Globus pallidus (tissue), 1 donor: ENCODE results near the gene ASB8.

Source experiments
- DNase-seq: peaks from one replicate; pipeline ENCODE4 v3.0.0-alpha.2; 2015; ENCODE audit warnings: low spot score

ASB8 gene

GRCh38 chr12:48157018-48157888 is at the start of gene ASB8:
TSS of gene ASB8 (minus strand) at chr12:48157515. CDS start at chr12:48153496, 4,019 bp downstream.
- DNase-seq = peak; percentile 98

GRCh38 chr12:48203192-48203591 is 45.9 kb upstream of the ASB8 start, which contains the start of gene OR10AD1:
TSS of gene OR10AD1 (minus strand) at chr12:48203292. CDS start at chr12:48203292, 0 bp downstream.
- no peak for DNase-seq

GRCh38 chr12:48202766-48203165 is 45.5 kb upstream of the ASB8 start:
- no peak for DNase-seq

GRCh38 chr12:48201516-48201915 is 44.2 kb upstream of the ASB8 start:
- no peak for DNase-seq

- DNase-seq = no peak
These were observed 43.8 kb upstream of the ASB8 start for GRCh38 chr12:48201091-48201490.

GRCh38 chr12:48199774-48200221 is 42.5 kb upstream of the ASB8 start:
- no peak for DNase-seq

- no peak for DNase-seq
These were observed 41.7 kb upstream of the ASB8 start for GRCh38 chr12:48198985-48199384.

- no peak for DNase-seq
These were observed 41.3 kb upstream of the ASB8 start for GRCh38 chr12:48198672-48198971.

- DNase-seq = peak; percentile 89
These were observed 40.8 kb upstream of the ASB8 start for GRCh38 chr12:48197971-48198671.

GRCh38 chr12:48197549-48197970 is 40.2 kb upstream of the ASB8 start:
- no peak for DNase-seq

GRCh38 chr12:48194799-48195201 is 37.5 kb upstream of the ASB8 start:
- no peak for DNase-seq

GRCh38 chr12:48193623-48194022 is 36.3 kb upstream of the ASB8 start:
- DNase-seq = no peak

- no peak for DNase-seq
These were observed 35.5 kb upstream of the ASB8 start for GRCh38 chr12:48192861-48193260.

- no peak for DNase-seq
These were observed 33.8 kb upstream of the ASB8 start for GRCh38 chr12:48191096-48191495.

GRCh38 chr12:48189331-48190125 is 32.2 kb upstream of the ASB8 start:
- DNase-seq = peak; percentile 70

- DNase-seq = no peak
These were observed 30.8 kb upstream of the ASB8 start for GRCh38 chr12:48187916-48188695.

- DNase-seq = no peak
These were observed 28.0 kb upstream of the ASB8 start for GRCh38 chr12:48185181-48185919.

GRCh38 chr12:48184549-48184922 is 27.2 kb upstream of the ASB8 start:
- DNase-seq = no peak

- no peak for DNase-seq
These were observed 26.7 kb upstream of the ASB8 start for GRCh38 chr12:48183876-48184548.
